ENCODE data around the gene RBMY1A1.
"Not testable (repeated sequence)": the region's sequence is repeated elsewhere in the genome, so short reads cannot be mapped to it uniquely, and the experiment has no call there.

Gene RBMY1A1

DNA sequence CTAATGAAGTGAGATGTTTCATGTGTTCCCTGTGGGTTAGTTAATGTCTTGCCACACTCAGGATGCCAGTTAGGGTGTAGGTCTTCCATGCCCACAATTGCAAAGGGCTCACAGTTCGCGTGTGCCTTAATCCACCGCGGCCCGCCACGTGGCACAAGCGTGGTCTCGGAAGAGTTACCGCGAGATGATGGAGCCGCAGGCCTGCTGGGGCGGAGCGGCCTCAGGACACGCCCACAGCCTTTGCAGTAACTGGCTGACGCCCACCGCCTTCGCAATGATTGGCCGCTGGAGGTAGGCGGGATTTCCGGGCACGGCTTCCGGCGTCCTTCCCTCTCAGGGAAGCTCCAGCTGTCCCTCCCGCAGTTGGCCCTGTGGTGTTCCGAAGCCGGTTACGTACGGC, at the start of gene RBMY1A1:
Gene RBMY1A1 (plus strand): TSS at position 301 of the 400 bp plus-strand sequence. CDS start 2,013 bp downstream, outside the sequence.
- not testable (repeated sequence) for DNase-seq

DNA sequence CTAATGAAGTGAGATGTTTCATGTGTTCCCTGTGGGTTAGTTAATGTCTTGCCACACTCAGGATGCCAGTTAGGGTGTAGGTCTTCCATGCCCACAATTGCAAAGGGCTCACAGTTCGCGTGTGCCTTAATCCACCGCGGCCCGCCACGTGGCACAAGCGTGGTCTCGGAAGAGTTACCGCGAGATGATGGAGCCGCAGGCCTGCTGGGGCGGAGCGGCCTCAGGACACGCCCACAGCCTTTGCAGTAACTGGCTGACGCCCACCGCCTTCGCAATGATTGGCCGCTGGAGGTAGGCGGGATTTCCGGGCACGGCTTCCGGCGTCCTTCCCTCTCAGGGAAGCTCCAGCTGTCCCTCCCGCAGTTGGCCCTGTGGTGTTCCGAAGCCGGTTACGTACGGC, 23.6 kb upstream of the RBMY1A1 start, which contains the start of gene RBMY1B:
Gene RBMY1B (plus strand): TSS at position 301 of the 400 bp plus-strand sequence. CDS start 2,013 bp downstream, outside the sequence.
- not testable (repeated sequence) for DNase-seq

DNA sequence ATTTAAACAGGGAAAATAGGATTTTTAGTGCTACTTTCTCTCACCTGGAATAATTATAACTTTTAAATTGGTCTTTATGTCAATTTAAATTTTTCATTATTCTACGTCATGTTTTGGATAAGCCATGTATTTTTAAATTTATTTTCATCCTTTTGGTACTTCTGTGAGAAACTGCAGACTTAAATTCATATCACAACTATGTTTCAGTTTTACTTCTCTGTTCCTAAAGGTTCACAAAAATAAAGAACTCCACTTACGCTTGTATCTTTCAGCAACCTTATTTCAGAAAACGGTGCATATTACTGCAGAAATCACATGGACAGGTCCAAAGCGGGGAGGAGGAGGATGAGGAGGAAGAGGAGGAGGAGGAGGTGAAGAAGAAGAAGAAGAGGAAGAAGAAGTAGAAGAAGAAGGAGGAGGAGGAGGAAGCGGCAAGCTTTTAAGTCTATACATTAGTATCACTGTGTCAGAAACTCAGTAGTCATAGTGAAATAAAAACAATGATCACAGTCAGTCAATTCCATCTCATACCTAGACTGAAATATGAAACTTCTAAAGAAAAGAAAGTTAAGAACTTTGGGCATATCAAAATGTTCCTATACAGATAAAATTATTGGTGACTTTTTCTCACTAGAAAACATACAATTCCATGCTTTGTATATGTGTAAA, 24.8 kb downstream of the RBMY1A1 start:
- DNase-seq, result not testable (repeated sequence)

DNA sequence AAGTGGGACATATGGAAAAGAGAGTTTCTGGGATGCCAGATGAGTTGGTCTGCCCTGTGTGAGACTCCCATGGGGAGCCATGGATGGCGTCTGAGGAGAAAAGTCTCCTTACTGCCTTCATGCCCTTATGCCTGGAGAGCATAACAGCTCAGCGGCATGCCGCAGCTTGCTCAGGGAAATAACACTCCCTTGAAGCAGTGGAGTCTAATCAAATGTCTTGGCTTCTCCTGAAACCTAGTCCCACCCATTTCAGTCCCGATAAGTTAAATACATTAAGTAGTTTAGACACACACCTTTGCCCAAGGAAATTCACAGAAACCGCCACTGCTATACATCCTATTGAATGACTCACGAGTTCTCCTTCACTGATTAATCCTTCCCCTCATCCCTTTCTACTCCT, 50.8 kb downstream of the RBMY1A1 start:
- DNase-seq, result no peak

DNA sequence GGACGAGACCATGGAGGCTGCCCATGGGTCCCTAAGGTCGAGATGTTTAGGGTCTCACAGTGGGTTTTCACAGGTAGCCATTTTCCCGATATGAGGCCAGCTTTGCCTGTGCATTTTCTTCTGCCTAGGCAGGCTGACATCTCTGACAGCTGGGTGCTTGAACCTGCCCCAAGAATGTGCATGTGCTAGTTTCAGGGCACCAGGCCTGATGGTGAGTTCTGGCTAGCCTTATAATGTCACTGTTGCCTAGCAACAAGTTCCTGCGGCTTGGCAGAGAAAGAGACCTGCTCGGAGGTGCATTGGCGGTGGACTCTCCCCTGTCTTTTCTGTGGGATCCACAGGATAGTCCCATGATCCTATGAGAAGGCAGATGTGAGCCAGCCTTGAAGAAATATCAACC, 51.8 kb downstream of the RBMY1A1 start:
- not testable (repeated sequence) for DNase-seq

DNA sequence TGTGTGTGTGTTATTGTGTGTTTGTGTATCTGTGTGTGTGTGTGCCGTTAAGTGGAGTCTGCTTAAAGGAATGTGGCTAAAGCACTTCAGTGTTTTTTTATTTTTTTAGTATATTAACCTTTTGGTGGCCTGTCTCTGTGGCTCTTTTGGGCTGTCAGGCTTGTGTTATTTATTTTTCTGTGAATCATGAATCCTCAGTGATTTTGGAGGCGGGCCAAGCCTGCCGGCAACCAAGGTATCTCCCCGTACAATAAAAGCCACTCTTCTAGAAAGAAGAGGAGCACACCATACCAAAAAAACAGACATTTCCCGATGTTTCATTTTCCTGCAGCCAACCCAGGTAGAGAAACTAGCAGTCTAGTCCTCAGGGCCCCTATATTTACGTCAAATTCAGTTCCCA, 57.4 kb downstream of the RBMY1A1 start:
- DNase-seq, result no peak

DNA sequence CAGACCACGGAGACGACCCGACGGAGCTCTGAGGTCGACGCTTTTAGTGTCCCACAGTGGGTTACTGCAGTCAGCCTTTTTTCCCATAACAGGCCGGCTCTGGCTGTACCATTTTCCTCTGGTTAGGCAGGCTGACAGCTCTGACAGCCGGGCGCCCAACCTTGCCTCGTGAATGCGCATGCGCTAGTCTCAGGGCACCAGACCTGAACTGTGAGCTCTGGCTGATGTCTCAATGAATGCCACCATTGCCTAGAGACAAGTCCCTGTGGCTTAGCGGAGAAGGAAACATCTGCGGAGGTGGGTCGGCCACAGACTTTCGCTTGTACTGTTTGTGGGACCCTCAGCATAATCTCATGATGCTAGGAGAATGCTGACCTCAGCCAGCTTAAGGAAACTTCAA, 61.6 kb downstream of the RBMY1A1 start:
- DNase-seq, result not testable (repeated sequence)

Data from NCI-H748 treated with DMSO at 0.1 percent for 48 hours (cell line).